ENCODE data around the gene CCDC192. TPM values are rescaled to one million over a fixed set of nuclear protein-coding genes. Genes with fewer than 3 reads are reported as not detected.

Gene CCDC192
- total and polyA plus RNA-seq, 3 experiments from 2014 or later = not detected

- ChIA-PET POLR2A (no interaction called here), CTCF (no interaction called here)
- no peak overlapping the region for H3K4me3 ChIP-seq (ENCODE audit: low read length)
- H3K36me3 ChIP-seq (ENCODE audit: insufficient read depth, low read length) = no peaks in the 10 kb centered on the region
- Mint-ChIP-seq H3K27ac (no peak overlapping the region), H3K4me1 (no peaks in the 10 kb centered on the region), H3K9me3 (no peaks in the 10 kb centered on the region), H3K36me3 (peaks cover 0 to 1% (median 0%) of the 10 kb centered on the region in 3 donors), H3K27me3 (peaks cover 2 to 19% of the 10 kb centered on the region in 2 donors), H3K4me3 (no peak overlapping the region)
- H3K9me3 ChIP-seq (ENCODE audit: low read length) = no peaks in the 10 kb centered on the region
- H3K27me3 ChIP-seq (ENCODE audit: insufficient read depth, low read length, poor library complexity, severe bottlenecking) = no peaks in the 10 kb centered on the region
- DNase-seq = no peak
- H3K27ac ChIP-seq (ENCODE audit: low read depth, low read length) = no peak overlapping the region
- no peaks in the 10 kb centered on the region for H3K4me1 ChIP-seq (ENCODE audit: insufficient read depth, low read length)
Measured at GRCh38 chr5:127694518-127695171, 8.5 kb upstream of the CCDC192 start.

GRCh38 chr5:127695346-127695745, 7.8 kb upstream of the CCDC192 start:
- H3K27ac Mint-ChIP-seq = no peak overlapping the region
- H3K27me3 ChIP-seq (ENCODE audit: insufficient read depth, low read length, poor library complexity, severe bottlenecking) = no peaks in the 10 kb centered on the region
- CTCF ChIA-PET = no interaction called here

GRCh38 chr5:127696683-127697082, 6.5 kb upstream of the CCDC192 start:
- POLR2A ChIA-PET = no interaction called here
- no peaks in the 10 kb centered on the region for H3K36me3 ChIP-seq (ENCODE audit: insufficient read depth, low read length)
- no peaks in the 10 kb centered on the region for H3K4me1 Mint-ChIP-seq
- DNase-seq = no peak
- H3K4me3 ChIP-seq (ENCODE audit: low read length) = no peak overlapping the region
- peaks cover 0 to 15% of the 10 kb centered on the region in 2 donors for H3K27me3 Mint-ChIP-seq
- H3K4me3 Mint-ChIP-seq = no peak overlapping the region
- CTCF ChIA-PET = no interaction called here
- no peaks in the 10 kb centered on the region for H3K9me3 Mint-ChIP-seq
- H3K9me3 ChIP-seq (ENCODE audit: low read length) = no peaks in the 10 kb centered on the region
- peaks cover 0 to 1% (median 0%) of the 10 kb centered on the region in 3 donors for H3K36me3 Mint-ChIP-seq
- no peaks in the 10 kb centered on the region for H3K27me3 ChIP-seq (ENCODE audit: insufficient read depth, low read length, poor library complexity, severe bottlenecking)
- H3K27ac ChIP-seq (ENCODE audit: low read depth, low read length) = no peak overlapping the region
- H3K27ac Mint-ChIP-seq = no peak overlapping the region
- H3K4me1 ChIP-seq (ENCODE audit: insufficient read depth, low read length) = no peaks in the 10 kb centered on the region

More at GRCh38 chr5:127695346-127695745, 7.8 kb upstream of the CCDC192 start:
- Mint-ChIP-seq H3K9me3 (no peaks in the 10 kb centered on the region), H3K27me3 (peaks cover 2 to 19% of the 10 kb centered on the region in 2 donors), H3K4me3 (no peak overlapping the region), H3K36me3 (peaks cover 0 to 1% (median 0%) of the 10 kb centered on the region in 3 donors), H3K4me1 (no peaks in the 10 kb centered on the region)
- Histone ChIP-seq H3K9me3 (ENCODE audit: low read length) (no peaks in the 10 kb centered on the region), H3K36me3 (ENCODE audit: insufficient read depth, low read length) (no peaks in the 10 kb centered on the region), H3K27ac (ENCODE audit: low read depth, low read length) (no peak overlapping the region), H3K4me3 (ENCODE audit: low read length) (no peak overlapping the region), H3K4me1 (ENCODE audit: insufficient read depth, low read length) (no peaks in the 10 kb centered on the region)
- no peak for DNase-seq
- POLR2A ChIA-PET = no interaction called here

DNA sequence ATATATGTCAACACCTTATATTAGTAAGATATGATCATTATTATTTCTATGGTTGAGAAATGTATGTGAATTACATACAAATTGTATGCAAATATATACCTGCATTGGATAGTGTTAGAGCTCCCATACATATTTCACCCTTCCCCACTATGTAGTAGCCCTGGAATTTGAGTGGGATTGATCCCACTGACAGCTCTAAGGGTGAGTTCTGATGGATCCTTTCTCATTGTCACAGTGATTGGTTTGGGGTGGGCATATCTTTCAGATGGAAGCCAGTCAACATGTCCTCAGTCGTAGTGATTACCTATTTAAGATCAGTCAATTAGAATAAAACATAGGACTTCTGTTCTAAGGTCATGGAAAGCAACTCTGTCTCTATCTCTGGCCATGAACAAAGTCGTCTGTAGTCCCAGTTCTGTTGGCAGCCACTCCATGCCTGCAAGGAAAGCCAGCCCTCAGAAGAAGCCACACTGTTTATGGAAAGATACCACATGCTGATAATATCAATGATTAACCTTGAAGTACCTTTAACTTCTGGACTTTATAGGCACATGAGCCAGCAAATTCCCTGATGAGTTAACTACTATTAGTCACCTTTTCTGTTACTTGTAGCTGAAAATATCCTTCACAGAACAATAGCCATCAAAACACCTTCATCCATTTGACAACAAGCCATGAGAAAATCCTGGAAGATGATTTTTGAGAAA, 5.1 kb upstream of the CCDC192 start:
- Mint-ChIP-seq H3K36me3 (peaks cover 0 to 1% (median 0%) of the 10 kb centered on the region in 3 donors), H3K4me3 (no peak overlapping the region), H3K27me3 (peaks cover 0 to 8% of the 10 kb centered on the region in 2 donors), H3K4me1 (no peaks in the 10 kb centered on the region), H3K27ac (no peak overlapping the region), H3K9me3 (no peaks in the 10 kb centered on the region)
- CTCF ChIA-PET = no interaction called here
- Histone ChIP-seq H3K4me3 (ENCODE audit: low read length) (no peak overlapping the region), H3K4me1 (ENCODE audit: insufficient read depth, low read length) (no peaks in the 10 kb centered on the region), H3K9me3 (ENCODE audit: low read length) (no peaks in the 10 kb centered on the region), H3K27me3 (ENCODE audit: insufficient read depth, low read length, poor library complexity, severe bottlenecking) (no peaks in the 10 kb centered on the region), H3K36me3 (ENCODE audit: insufficient read depth, low read length) (no peaks in the 10 kb centered on the region), H3K27ac (ENCODE audit: low read depth, low read length) (no peak overlapping the region)
- no peak for DNase-seq
- POLR2A ChIA-PET = no interaction called here

DNA sequence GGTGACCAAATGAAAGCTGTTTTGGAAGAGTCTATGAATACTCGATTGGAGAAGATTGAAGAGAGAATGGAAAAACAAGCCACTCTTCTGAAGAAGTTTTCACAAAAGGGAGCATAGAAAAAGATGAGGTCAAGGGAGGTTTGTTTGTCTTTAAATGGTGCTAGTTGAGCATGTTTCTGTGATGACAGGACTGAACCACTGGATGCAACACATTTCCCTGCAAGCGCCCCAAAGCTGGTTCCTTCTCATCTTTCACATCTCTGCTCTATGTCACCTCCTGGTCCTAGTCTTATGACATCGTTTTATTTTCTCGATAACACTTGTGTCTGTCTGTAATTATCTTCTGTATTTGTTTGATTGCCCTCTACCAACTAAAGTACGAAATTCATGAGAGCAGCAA, 3.8 kb upstream of the CCDC192 start:
- Mint-ChIP-seq H3K27me3 (peaks cover 0 to 10% of the 10 kb centered on the region in 2 donors), H3K27ac (no peak overlapping the region), H3K4me3 (no peak overlapping the region), H3K36me3 (peaks cover 0 to 1% (median 0%) of the 10 kb centered on the region in 3 donors), H3K9me3 (no peaks in the 10 kb centered on the region), H3K4me1 (no peaks in the 10 kb centered on the region)
- Histone ChIP-seq H3K4me3 (ENCODE audit: low read length) (no peak overlapping the region), H3K4me1 (ENCODE audit: insufficient read depth, low read length) (no peaks in the 10 kb centered on the region), H3K27me3 (ENCODE audit: insufficient read depth, low read length, poor library complexity, severe bottlenecking) (no peaks in the 10 kb centered on the region), H3K27ac (ENCODE audit: low read depth, low read length) (no peak overlapping the region), H3K9me3 (ENCODE audit: low read length) (no peaks in the 10 kb centered on the region), H3K36me3 (ENCODE audit: insufficient read depth, low read length) (no peaks in the 10 kb centered on the region)
- CTCF ChIA-PET = no interaction called here
- POLR2A ChIA-PET = no interaction called here
- DNase-seq = no peak

GRCh38 chr5:127700237-127700766, 2.9 kb upstream of the CCDC192 start:
- peaks cover 0 to 1% (median 0%) of the 10 kb centered on the region in 3 donors for H3K36me3 Mint-ChIP-seq
- Histone ChIP-seq H3K27me3 (ENCODE audit: insufficient read depth, low read length, poor library complexity, severe bottlenecking) (no peaks in the 10 kb centered on the region), H3K9me3 (ENCODE audit: low read length) (no peaks in the 10 kb centered on the region), H3K36me3 (ENCODE audit: insufficient read depth, low read length) (no peaks in the 10 kb centered on the region), H3K4me1 (ENCODE audit: insufficient read depth, low read length) (no peaks in the 10 kb centered on the region), H3K27ac (ENCODE audit: low read depth, low read length) (no peak overlapping the region), H3K4me3 (ENCODE audit: low read length) (no peak overlapping the region)
- POLR2A ChIA-PET = no interaction called here
- no peaks in the 10 kb centered on the region for H3K9me3 Mint-ChIP-seq
- no peak overlapping the region for H3K4me3 Mint-ChIP-seq
- H3K4me1 Mint-ChIP-seq = no peaks in the 10 kb centered on the region
- CTCF ChIA-PET = no interaction called here
- no peak overlapping the region for H3K27ac Mint-ChIP-seq
- H3K27me3 Mint-ChIP-seq = peaks cover 0 to 15% of the 10 kb centered on the region in 2 donors
- DNase-seq = no peak

- no peaks in the 10 kb centered on the region for H3K9me3 ChIP-seq (ENCODE audit: low read length)
- ChIA-PET CTCF (no interaction called here), POLR2A (no interaction called here)
- no peaks in the 10 kb centered on the region for H3K4me1 ChIP-seq (ENCODE audit: insufficient read depth, low read length)
- H3K36me3 Mint-ChIP-seq = no peaks in the 10 kb centered on the region
- no peaks in the 10 kb centered on the region for H3K9me3 Mint-ChIP-seq
- no peak overlapping the region for H3K27ac ChIP-seq (ENCODE audit: low read depth, low read length)
- H3K4me1 Mint-ChIP-seq = no peaks in the 10 kb centered on the region
- no peak overlapping the region for H3K4me3 ChIP-seq (ENCODE audit: low read length)
- H3K36me3 ChIP-seq (ENCODE audit: insufficient read depth, low read length) = no peaks in the 10 kb centered on the region
- peak overlapping the region in 1 of 7 donors; percentile 29 for H3K4me3 Mint-ChIP-seq
- DNase-seq = no peak
- peaks cover 1 to 17% of the 10 kb centered on the region in 2 donors for H3K27me3 Mint-ChIP-seq
- H3K27ac Mint-ChIP-seq = no peak overlapping the region
- H3K27me3 ChIP-seq (ENCODE audit: insufficient read depth, low read length, poor library complexity, severe bottlenecking) = no peaks in the 10 kb centered on the region
Measured at GRCh38 chr5:127702434-127702833, 757 bp upstream of the CCDC192 start.

DNA sequence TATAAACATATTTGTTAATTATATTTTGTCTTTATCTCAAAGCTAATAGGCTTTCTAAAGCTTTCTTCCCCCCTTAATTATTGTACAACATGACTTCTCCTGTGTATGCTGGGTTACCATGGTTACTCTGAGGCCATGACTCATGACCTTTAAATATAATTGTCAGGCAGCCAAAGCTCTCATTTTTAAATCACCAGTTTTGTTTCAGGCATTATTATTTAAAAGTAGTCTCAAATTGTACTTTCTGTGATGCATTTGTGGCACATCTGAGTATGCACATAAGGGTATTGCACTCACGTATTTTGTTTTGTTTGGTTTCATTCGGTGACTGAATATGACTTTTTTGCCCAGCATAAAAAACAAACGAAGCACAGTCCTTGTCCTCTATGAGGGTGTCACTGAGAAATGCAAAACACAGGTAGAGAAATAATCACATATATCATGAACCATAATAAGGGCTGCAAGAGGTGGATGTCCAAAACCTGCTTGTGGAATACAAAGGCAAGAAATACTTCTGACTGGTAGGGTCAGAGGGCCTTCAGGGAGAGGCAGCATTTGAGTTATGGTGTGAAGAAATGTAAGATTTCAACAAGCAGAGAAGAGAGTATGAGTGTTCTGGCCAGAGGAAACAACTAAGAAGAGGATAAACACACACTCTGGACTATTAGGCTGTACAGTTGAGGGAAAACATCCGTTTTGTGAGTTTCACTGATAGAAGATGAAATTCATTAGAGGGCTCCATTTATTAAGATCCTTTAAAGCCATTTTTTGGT, 2.1 kb downstream of the CCDC192 start:
- DNase-seq = no peak
- Histone ChIP-seq H3K9me3 (ENCODE audit: low read length) (no peaks in the 10 kb centered on the region), H3K27ac (ENCODE audit: low read depth, low read length) (no peak overlapping the region), H3K4me1 (ENCODE audit: insufficient read depth, low read length) (no peaks in the 10 kb centered on the region), H3K36me3 (ENCODE audit: insufficient read depth, low read length) (no peaks in the 10 kb centered on the region), H3K27me3 (ENCODE audit: insufficient read depth, low read length, poor library complexity, severe bottlenecking) (no peaks in the 10 kb centered on the region), H3K4me3 (ENCODE audit: low read length) (no peak overlapping the region)
- no peaks in the 10 kb centered on the region for H3K36me3 Mint-ChIP-seq
- ChIA-PET POLR2A (no interaction called here), CTCF (no interaction called here)
- H3K27ac Mint-ChIP-seq = no peak overlapping the region
- no peak overlapping the region for H3K4me3 Mint-ChIP-seq
- H3K4me1 Mint-ChIP-seq = no peaks in the 10 kb centered on the region
- no peaks in the 10 kb centered on the region for H3K9me3 Mint-ChIP-seq
- H3K27me3 Mint-ChIP-seq = peaks cover 1 to 17% of the 10 kb centered on the region in 2 donors
